ENCODE measurements around the gene BEGAIN. TPM values are rescaled to one million over a fixed set of nuclear protein-coding genes. Genes with fewer than 3 reads are reported as not detected.

Gene BEGAIN
- total and polyA plus RNA-seq, 9 donors: 0.35 to 11.0 (median 4.6) TPM

DNA sequence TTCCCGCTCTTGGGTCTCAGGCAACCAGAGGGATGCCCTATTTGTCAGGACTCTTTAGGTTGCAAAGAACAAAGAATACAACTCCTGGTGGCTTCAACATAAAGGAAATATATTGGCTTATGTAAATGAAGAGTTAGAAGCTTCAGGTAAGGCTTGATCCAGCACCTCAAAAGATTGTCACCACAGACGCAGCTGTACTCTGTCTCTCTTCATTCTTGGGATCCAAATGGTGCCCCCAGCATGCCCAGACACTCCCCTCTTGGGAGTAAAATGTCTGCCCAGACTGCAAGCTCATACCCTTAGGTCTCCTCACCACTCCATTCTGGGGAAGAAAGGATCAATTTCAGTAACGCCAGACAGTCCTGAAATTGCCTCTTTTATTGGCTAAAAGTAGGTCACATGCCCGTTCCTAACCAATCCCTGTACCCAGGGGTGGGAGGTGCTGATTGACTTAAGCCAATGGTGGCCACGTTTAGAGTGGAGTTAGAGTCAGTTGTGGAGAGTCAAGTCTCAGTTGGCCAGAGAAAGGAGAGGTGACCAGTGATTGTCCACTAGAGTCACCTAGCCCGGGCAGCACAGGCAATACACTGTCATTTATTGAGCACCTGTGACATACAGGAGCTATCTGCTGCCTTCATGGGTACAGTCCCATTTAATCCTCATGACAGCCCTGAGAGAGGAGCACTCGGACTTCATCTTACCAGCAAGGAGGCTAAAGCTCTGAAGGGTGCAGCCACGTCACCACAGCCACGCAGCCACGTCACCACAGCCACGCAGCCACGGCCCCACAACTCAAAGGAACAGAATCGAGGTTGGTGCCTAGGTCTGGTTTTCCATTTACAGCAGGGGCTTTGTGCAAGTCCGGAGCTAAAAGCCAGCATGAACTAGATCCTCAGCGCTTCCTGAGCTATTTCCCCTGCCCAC lies 19.7 kb upstream of the BEGAIN start:
- 78 to 82% (median 82%) methylated on average over 15 of the region's 15 CpGs for WGBS, 3 donors
- intact Hi-C loops (cut with DNase I): no loop called here
- TF ChIP-seq POLR2A (IDR thresholded peaks at IDR 0.05): no peak
- no peak for TF ChIP-seq CTCF (IDR thresholded peaks at IDR 0.05)
- no peak for TF ChIP-seq EP300 (IDR thresholded peaks at IDR 0.05)
- H3K4me1 ChIP-seq (ENCODE audit: insufficient read depth): no peaks in the 10 kb centered on the region
- no peak overlapping the region for H3K4me3 ChIP-seq
- no peaks in the 10 kb centered on the region for H3K9me3 ChIP-seq
- H3K27ac ChIP-seq: no peak overlapping the region
- H3K27me3 ChIP-seq: no peaks in the 10 kb centered on the region
- H3K36me3 ChIP-seq: no peaks in the 10 kb centered on the region
- peak in 2 of 5 donors; percentile 2 to 28 for DNase-seq

DNA sequence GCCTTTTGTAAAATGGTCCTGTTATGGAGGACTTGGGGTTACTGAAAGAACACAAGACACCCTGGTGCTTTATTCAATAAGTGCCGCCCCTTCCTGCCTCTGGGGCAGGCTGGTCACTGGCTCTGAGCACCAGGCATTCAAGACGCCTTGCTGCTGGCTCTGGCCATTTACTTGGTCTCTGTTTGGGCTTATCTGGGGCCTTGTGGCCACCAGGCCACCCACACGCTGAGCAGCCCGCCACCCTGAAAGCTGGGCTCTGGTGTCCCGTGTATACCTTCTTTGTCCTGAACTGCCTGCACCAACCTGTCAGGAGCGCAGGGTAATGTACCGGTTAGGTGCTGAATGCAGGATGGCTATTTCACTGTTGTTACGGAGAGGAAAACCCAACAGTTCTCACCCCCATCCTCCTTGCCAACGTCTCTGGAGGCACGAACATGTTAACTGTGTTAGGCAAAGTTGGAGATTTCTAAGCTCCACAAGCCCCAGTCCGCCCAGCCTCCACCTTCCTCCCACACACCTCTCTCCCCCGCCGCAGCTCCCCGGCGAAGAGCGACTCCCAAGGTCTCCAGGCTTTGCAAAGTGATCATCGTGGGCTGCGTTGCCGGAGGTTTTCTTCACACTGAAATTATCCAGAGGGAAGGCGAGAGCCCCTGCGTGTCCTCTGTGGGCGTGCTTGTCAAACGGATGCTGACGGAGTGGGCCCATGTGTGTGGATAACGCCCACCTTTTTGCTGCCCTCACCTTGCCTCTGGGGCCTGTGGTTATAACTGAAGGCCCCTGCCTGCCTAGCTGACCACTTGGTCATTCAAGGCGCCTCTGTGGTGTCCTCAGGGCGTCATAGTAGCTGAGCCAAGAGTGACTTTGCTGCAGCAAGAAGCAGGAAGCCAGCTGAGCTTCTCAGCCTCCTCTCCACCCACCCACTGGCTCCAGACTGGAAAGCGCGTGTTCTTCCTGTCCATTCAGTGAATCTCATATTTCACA lies 18.8 kb upstream of the BEGAIN start:
- WGBS, 3 donors: 14 to 27% (median 16%) methylated on average over 29 of the region's 29 CpGs
- peak in 3 of 5 donors; percentile 12 to 51 (median 33) for DNase-seq
- H3K27me3 ChIP-seq: no peaks in the 10 kb centered on the region
- H3K4me3 ChIP-seq: no peak overlapping the region
- no peak overlapping the region for H3K27ac ChIP-seq
- TF ChIP-seq EP300 (IDR thresholded peaks at IDR 0.05) (no peak), POLR2A (IDR thresholded peaks at IDR 0.05) (no peak), CTCF (IDR thresholded peaks at IDR 0.05) (no peak)
- intact Hi-C loops (cut with DNase I): no loop called here
- H3K36me3 ChIP-seq: no peaks in the 10 kb centered on the region
- H3K4me1 ChIP-seq (ENCODE audit: insufficient read depth): no peaks in the 10 kb centered on the region
- H3K9me3 ChIP-seq: no peaks in the 10 kb centered on the region

- peak in 2 of 5 donors; percentile 6 to 17 for DNase-seq
- Histone ChIP-seq H3K36me3 (no peaks in the 10 kb centered on the region), H3K27ac (no peak overlapping the region), H3K9me3 (no peaks in the 10 kb centered on the region), H3K4me3 (no peak overlapping the region), H3K4me1 (ENCODE audit: insufficient read depth) (no peaks in the 10 kb centered on the region), H3K27me3 (no peaks in the 10 kb centered on the region)
- 72 to 86% (median 82%) methylated on average over 4 of the region's 4 CpGs for WGBS, 3 donors
- intact Hi-C loops (cut with DNase I): no loop called here
- no peak for TF ChIP-seq POLR2A (IDR thresholded peaks at IDR 0.05)
- TF ChIP-seq CTCF (IDR thresholded peaks at IDR 0.05): no peak
- no peak for TF ChIP-seq EP300 (IDR thresholded peaks at IDR 0.05)
Measured at GRCh38 chr14:100605230-100605629, 18.0 kb upstream of the BEGAIN start.

GRCh38 chr14:100604709-100605108 lies 17.5 kb upstream of the BEGAIN start:
- DNase-seq: peak in 3 of 5 donors; percentile 8 to 26 (median 10)
- Histone ChIP-seq H3K36me3 (no peaks in the 10 kb centered on the region), H3K4me1 (ENCODE audit: insufficient read depth) (no peaks in the 10 kb centered on the region), H3K27ac (no peak overlapping the region), H3K4me3 (no peak overlapping the region), H3K9me3 (no peaks in the 10 kb centered on the region), H3K27me3 (no peaks in the 10 kb centered on the region)
- intact Hi-C loops (cut with DNase I): no loop called here
- TF ChIP-seq EP300 (IDR thresholded peaks at IDR 0.05): no peak
- 92 to 93% (median 93%) methylated on average over 24 of the region's 24 CpGs for WGBS, 3 donors

Data from ovary (tissue), 9 donors.